ENCODE measurements around the gene NANS.

DNA sequence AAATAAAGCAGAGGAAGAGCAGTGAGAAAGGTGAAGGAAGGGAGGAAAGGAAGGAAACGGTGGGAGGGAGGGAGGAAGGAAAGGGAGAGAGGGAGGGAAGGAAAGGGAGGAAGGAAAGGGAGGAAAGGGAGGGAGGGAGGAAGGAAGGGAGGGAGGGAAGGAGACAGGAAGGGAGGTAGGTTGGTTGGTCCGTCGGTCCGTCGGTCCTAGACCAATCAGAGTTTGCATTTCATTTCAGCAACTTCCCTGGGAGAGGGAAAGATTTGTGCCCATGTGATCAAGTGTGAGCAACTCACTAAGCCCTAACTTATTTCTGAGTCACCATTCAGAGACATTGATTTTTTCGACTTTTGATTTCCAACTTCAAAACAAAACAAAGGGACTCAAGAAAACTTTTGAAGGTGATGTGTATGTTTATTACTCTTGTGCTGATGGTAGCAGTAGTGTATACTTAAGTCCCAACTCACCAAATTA, 18.8 kb downstream of the NANS start:
- TF ChIP-seq CTCF (conservative IDR thresholded peaks at IDR 0.05 in 1 of 2, IDR thresholded peaks at IDR 0.05 in 1 of 2; ENCODE audit: extremely low read depth in 1 of 2, insufficient read depth in 1 of 2, low read depth in 1 of 2, low read length in 2 of 2) (no peak), EZH2 (IDR thresholded peaks at IDR 0.05; ENCODE audit: borderline replicate concordance, low read length) (no peak)

Measured in mammary epithelial cell (primary cell).